Mammary epithelial cell (primary cell): ENCODE measurements around the gene HAUS1.

Experiments used
- CTCF ChIP-seq, 2 donors: IDR thresholded peaks in 1 of 2; conservative IDR thresholded peaks in 1 of 2; 2 replicates each; pipeline ENCODE4 v1.5.1; 2011 to 2012; ENCODE audit warnings: inconsistent platforms in 2 of 2, low read length in 2 of 2, mild to moderate bottlenecking in 2 of 2, control low read depth in 1 of 2, low read depth in 1 of 2; ENCODE audit not compliant: insufficient read depth in 1 of 2; ENCODE audit errors: extremely low read depth in 1 of 2
- EZH2 ChIP-seq: IDR thresholded peaks from 2 replicates; pipeline ENCODE4 v1.6.1; 2012; ENCODE audit warnings: low read length, inconsistent platforms, borderline replicate concordance

GRCh38 chr18:46084431-46084830, 19.8 kb upstream of the HAUS1 start:
- TF ChIP-seq CTCF (conservative IDR thresholded peaks at IDR 0.05 in 1 of 2, IDR thresholded peaks at IDR 0.05 in 1 of 2; ENCODE audit: extremely low read depth in 1 of 2, insufficient read depth in 1 of 2, low read depth in 1 of 2, low read length in 2 of 2) (no peak), EZH2 (no peak)
